ENCODE data around the gene DYSF. TPM values are rescaled to one million over a fixed set of nuclear protein-coding genes. Genes with fewer than 3 reads are reported as not detected.

Gene DYSF
- total and polyA plus RNA-seq, 9 donors: 2.3 to 16.5 (median 5.1) TPM

DNA sequence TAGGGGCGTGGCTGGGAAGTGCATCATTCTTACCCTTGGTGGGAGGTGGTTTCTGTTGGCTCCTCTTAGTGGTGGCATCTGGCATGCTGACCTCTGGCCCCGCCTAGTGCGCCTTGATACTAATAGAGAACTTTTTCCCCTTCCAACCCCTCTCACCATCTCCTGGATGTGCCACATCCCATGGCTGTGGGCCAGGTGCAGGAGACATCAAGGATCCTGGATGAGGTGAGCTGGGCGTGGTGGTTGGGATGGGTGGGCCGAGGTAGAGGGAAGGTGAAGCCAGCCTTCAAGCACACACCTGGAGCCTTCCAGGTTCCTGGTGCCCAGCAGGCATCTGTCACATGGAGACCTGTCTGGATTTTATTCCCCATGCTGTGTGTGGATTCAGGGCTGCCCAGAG is 149.2 kb downstream of the DYSF start:
- H3K36me3 ChIP-seq: no peaks in the 10 kb centered on the region
- intact Hi-C loops (cut with DNase I): loop anchor here in 1 of 4 donors (10.0 kb wide), 1 partner anchor 552 kb away; no protein-coding TSS in a partner anchor
- 83 to 92% (median 88%) methylated on average over 5 of the region's 5 CpGs for whole genome bisulfite sequencing, 3 donors

DNA sequence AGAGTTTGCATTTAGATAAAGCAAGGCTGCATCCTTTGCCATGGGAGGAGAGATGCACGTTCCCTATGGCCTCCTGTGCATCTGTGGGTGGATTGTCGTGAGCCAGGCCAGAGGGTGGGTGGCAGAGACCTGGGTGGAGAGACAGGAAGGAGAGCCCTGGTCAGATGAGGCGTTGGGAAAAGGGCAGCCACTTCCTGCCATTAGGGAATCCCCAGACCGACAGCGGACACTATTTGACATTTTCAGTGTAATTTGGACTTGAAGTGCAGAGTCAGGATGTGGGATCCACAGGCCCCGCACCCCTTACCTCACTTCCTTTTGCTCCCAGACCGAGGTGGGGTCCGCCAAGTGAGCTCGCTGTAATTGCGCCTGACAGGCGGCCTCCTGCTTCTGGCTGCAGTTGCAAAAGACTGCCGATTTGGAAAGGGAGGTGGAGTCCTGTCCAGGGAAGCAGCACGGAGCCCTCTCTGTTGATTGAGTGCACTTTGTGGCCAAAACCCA is 150.0 kb downstream of the DYSF start:
- intact Hi-C loops (cut with DNase I): loop anchor here in 1 of 4 donors (10.0 kb wide), 1 partner anchor 551 kb away; no protein-coding TSS in a partner anchor

More for the DNA sequence above, 149.2 kb downstream of the DYSF start:
- Histone ChIP-seq H3K27ac (no peak overlapping the region), H3K27me3 (no peaks in the 10 kb centered on the region), H3K9me3 (no peaks in the 10 kb centered on the region), H3K4me3 (no peak overlapping the region), H3K4me1 (ENCODE audit: insufficient read depth) (no peaks in the 10 kb centered on the region)
- TF ChIP-seq EP300 (IDR thresholded peaks at IDR 0.05): no peak
- TF ChIP-seq POLR2A (IDR thresholded peaks at IDR 0.05): no peak
- TF ChIP-seq, protein P1, sequence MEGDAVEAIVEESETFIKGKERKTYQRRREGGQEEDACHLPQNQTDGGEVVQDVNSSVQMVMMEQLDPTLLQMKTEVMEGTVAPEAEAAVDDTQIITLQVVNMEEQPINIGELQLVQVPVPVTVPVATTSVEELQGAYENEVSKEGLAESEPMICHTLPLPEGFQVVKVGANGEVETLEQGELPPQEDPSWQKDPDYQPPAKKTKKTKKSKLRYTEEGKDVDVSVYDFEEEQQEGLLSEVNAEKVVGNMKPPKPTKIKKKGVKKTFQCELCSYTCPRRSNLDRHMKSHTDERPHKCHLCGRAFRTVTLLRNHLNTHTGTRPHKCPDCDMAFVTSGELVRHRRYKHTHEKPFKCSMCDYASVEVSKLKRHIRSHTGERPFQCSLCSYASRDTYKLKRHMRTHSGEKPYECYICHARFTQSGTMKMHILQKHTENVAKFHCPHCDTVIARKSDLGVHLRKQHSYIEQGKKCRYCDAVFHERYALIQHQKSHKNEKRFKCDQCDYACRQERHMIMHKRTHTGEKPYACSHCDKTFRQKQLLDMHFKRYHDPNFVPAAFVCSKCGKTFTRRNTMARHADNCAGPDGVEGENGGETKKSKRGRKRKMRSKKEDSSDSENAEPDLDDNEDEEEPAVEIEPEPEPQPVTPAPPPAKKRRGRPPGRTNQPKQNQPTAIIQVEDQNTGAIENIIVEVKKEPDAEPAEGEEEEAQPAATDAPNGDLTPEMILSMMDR (IDR thresholded peaks at IDR 0.05): no peak
- DNase-seq: peak in 1 of 5 donors; percentile 6

DNA sequence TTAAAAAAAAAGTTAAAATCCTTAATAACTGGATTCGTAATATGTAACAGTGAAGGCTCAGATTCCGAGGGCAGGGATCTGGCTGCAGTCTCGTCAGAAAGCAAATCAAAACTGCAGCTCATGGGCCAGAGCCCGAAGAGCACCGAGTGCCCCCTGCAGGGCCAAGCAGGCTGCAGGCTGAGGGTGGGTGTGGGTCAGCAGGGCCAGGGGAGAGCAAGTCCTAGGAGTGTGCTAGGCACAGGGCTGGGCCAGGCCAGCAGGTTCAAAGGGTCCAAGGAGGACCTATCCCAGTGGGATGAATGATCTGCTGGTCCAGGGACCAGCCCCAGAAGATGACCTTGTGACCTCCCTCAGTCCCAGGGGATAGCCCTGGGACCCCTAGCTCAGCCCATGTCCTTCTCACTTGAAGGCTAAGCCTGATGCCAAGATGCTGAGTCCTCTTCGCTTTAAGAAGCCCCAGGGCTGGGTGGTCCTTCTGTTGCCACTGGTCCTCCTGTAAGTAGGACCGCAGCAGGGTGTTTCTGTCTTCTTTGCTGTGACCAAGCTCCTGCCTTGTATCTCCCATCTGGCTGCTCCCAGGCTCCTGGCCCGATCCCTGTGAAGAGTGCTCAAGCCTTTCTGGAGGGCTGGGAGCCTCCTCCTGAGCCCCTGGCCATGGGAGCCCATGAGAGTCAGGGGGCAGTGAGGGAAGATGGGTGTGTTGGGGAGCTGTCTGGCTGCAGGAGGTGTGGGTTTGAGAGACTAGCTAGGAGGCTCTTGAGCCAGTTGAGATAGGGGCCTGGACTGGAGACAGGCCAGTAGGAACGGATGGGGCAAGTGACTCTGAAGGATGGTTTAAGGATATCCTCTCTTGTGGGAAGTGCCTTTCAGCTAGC is 150.7 kb downstream of the DYSF start:
- TF ChIP-seq POLR2A (IDR thresholded peaks at IDR 0.05) (no peak), EP300 (IDR thresholded peaks at IDR 0.05) (no peak)
- TF ChIP-seq, protein P1 (IDR thresholded peaks at IDR 0.05): no peak
- Histone ChIP-seq H3K36me3 (no peaks in the 10 kb centered on the region), H3K4me1 (ENCODE audit: insufficient read depth) (no peaks in the 10 kb centered on the region), H3K9me3 (no peaks in the 10 kb centered on the region), H3K27ac (no peak overlapping the region), H3K4me3 (no peak overlapping the region), H3K27me3 (no peaks in the 10 kb centered on the region)
- peak in 2 of 5 donors; percentile 3 to 15 for DNase-seq
- WGBS, 3 donors: 62 to 76% (median 64%) methylated on average over 9 of the region's 9 CpGs
- intact Hi-C loops (cut with DNase I): loop anchor here in 1 of 4 donors (10.0 kb wide), 1 partner anchor 551 kb away; no protein-coding TSS in a partner anchor

More for the DNA sequence above, 150.0 kb downstream of the DYSF start:
- Histone ChIP-seq H3K9me3 (no peaks in the 10 kb centered on the region), H3K27ac (no peak overlapping the region), H3K4me1 (ENCODE audit: insufficient read depth) (no peaks in the 10 kb centered on the region), H3K4me3 (no peak overlapping the region), H3K36me3 (no peaks in the 10 kb centered on the region), H3K27me3 (no peaks in the 10 kb centered on the region)
- WGBS, 3 donors: 17 to 51% (median 29%) methylated on average over 13 of the region's 13 CpGs
- no peak for DNase-seq
- TF ChIP-seq EP300 (IDR thresholded peaks at IDR 0.05): no peak
- TF ChIP-seq POLR2A (IDR thresholded peaks at IDR 0.05): no peak
- TF ChIP-seq, protein P1 (IDR thresholded peaks at IDR 0.05): no peak

DNA sequence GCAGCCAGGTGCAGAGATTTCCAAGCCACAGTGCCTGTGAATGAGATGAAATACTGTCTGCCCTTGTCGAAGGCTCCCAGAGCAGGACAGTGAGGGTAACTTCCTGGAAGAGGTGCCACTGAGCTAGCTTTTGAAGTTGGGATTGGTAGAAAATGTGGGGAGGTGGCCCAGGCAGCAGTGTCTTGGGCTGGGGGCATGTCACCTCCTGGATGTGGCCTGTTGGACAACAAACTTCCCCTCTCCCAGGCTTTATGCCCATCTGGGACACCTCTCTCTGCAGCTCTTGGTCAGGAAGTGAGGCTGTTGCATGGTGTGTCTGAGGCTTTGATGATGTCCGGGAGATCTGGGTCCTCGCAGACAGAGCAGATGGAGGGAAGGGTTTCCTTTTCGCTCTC is 151.4 kb downstream of the DYSF start:
- no peak overlapping the region for H3K4me3 ChIP-seq
- intact Hi-C loops (cut with DNase I): loop anchor here in 1 of 4 donors (10.0 kb wide), 1 partner anchor 550 kb away; no protein-coding TSS in a partner anchor
- 79 to 83% (median 81%) methylated on average over 4 of the region's 4 CpGs for WGBS, 3 donors
- TF ChIP-seq, protein P1 (IDR thresholded peaks at IDR 0.05): no peak
- no peak for TF ChIP-seq POLR2A (IDR thresholded peaks at IDR 0.05)
- TF ChIP-seq EP300 (IDR thresholded peaks at IDR 0.05): no peak
- peak in 1 of 5 donors; percentile 6 for DNase-seq
- H3K4me1 ChIP-seq (ENCODE audit: insufficient read depth): no peaks in the 10 kb centered on the region
- H3K36me3 ChIP-seq: no peaks in the 10 kb centered on the region
- H3K27me3 ChIP-seq: no peaks in the 10 kb centered on the region
- no peak overlapping the region for H3K27ac ChIP-seq
- H3K9me3 ChIP-seq: no peaks in the 10 kb centered on the region
